CD4-positive, alpha-beta T cell treated with Interferon alpha-2 for 1 hour (primary cell): ENCODE data around the gene LRRC10B.
A peak's percentile ranks its signal among the peaks of the same experiment; 100 is the strongest.
"Not testable (repeated sequence)": the region's sequence is repeated elsewhere in the genome, so short reads cannot be mapped to it uniquely, and the experiment has no call there.

Experiments
- DNase-seq, 2 donors: peaks; one replicate each; pipeline ENCODE4 v3.0.0-alpha.2; 2020 to 2022

The LRRC10B gene

GRCh38 chr11:61507962-61508861 lies at the start of gene LRRC10B:
TSS of gene LRRC10B (plus strand) at chr11:61508749. CDS start at chr11:61508999, 250 bp downstream.
- DNase-seq, result peak in 1 of 2 donors; percentile 22

- no peak for DNase-seq
Observed at GRCh38 chr11:61460474-61460881, 48.1 kb upstream of the LRRC10B start.

- DNase-seq, result no peak
Observed at GRCh38 chr11:61460986-61461385, 47.6 kb upstream of the LRRC10B start.

- DNase-seq, result not testable (repeated sequence)
Observed at GRCh38 chr11:61467602-61468001, 40.9 kb upstream of the LRRC10B start.

GRCh38 chr11:61468002-61468401 lies 40.5 kb upstream of the LRRC10B start:
- DNase-seq, result no peak

GRCh38 chr11:61472282-61472681 lies 36.3 kb upstream of the LRRC10B start:
- DNase-seq, result no peak

GRCh38 chr11:61472868-61473267 lies 35.7 kb upstream of the LRRC10B start:
- DNase-seq, result no peak

- DNase-seq, result no peak
Observed at GRCh38 chr11:61473370-61474012, 35.1 kb upstream of the LRRC10B start.

- no peak for DNase-seq
Observed at GRCh38 chr11:61474013-61474643, 34.4 kb upstream of the LRRC10B start.

GRCh38 chr11:61475433-61475832 lies 33.1 kb upstream of the LRRC10B start:
- DNase-seq, result no peak

- DNase-seq, result no peak
Observed at GRCh38 chr11:61476371-61476770, 32.2 kb upstream of the LRRC10B start.

GRCh38 chr11:61477126-61477525 lies 31.4 kb upstream of the LRRC10B start:
- no peak for DNase-seq

- peak; percentile 13 to 49 for DNase-seq
Observed at GRCh38 chr11:61477727-61478148, 30.8 kb upstream of the LRRC10B start.

GRCh38 chr11:61479360-61480058 lies 29.0 kb upstream of the LRRC10B start:
- not testable (repeated sequence) for DNase-seq

- DNase-seq, result no peak
Observed at GRCh38 chr11:61480261-61480993, 28.1 kb upstream of the LRRC10B start.

GRCh38 chr11:61480994-61481335 lies 27.6 kb upstream of the LRRC10B start:
- DNase-seq, result no peak

- no peak for DNase-seq
Observed at GRCh38 chr11:61481806-61482205, 26.7 kb upstream of the LRRC10B start.

GRCh38 chr11:61482513-61482912 lies 26.0 kb upstream of the LRRC10B start:
- peak in 1 of 2 donors; percentile 7 for DNase-seq

GRCh38 chr11:61484541-61484940 lies 24.0 kb upstream of the LRRC10B start:
- no peak for DNase-seq

GRCh38 chr11:61485080-61485479 lies 23.5 kb upstream of the LRRC10B start:
- no peak for DNase-seq

GRCh38 chr11:61486011-61486620 lies 22.4 kb upstream of the LRRC10B start:
- no peak for DNase-seq

GRCh38 chr11:61486779-61487178 lies 21.8 kb upstream of the LRRC10B start:
- no peak for DNase-seq
